GM23338 (cell line): ENCODE data around the gene LLGL2. TPM values are rescaled to one million over a fixed set of nuclear protein-coding genes. Genes with fewer than 3 reads are reported as not detected.

Experiments used
- ATAC-seq: fragments of 200-7000 bp; cut with Tn5 transposase; 3 replicates; pipeline ENCODE4 v1.9.1; 2020
- DNase-seq: peaks from one replicate; pipeline ENCODE4 v3.0.0-alpha.2; 2015; ENCODE audit warnings: low spot score
- H2AFZ ChIP-seq: fragments of 200-600 bp; sonication (generic); 2 replicates; pipeline ENCODE4 v1.8.0; 2016; ENCODE audit warnings: antibody characterized with exemption, mild to moderate bottlenecking, moderate library complexity
- H3F3A ChIP-seq: fragments of 200-600 bp; sonication (generic); replicated peaks from 2 replicates; pipeline ENCODE4 v1.8.0; 2017; ENCODE audit warnings: antibody characterized with exemption, mixed run types, low read depth
- H3K27ac ChIP-seq: fragments of 200-600 bp; sonication (generic); 2 replicates; pipeline ENCODE4 v1.6.1; 2016; ENCODE audit warnings: low read depth
- H3K27me3 ChIP-seq: fragments of 200-600 bp; sonication (generic); 2 replicates; pipeline ENCODE4 v1.8.0; 2016; ENCODE audit warnings: mild to moderate bottlenecking, mixed run types, moderate library complexity; ENCODE audit not compliant: insufficient read depth
- H3K36me3 ChIP-seq: fragments of 200-600 bp; sonication (generic); 2 replicates; pipeline ENCODE4 v1.8.0; 2016; ENCODE audit warnings: mild to moderate bottlenecking; ENCODE audit not compliant: insufficient read depth
- H3K4me1 ChIP-seq: fragments of 200-600 bp; sonication (generic); 2 replicates; pipeline ENCODE4 v1.8.0; 2016; ENCODE audit warnings: mild to moderate bottlenecking, moderate library complexity; ENCODE audit not compliant: insufficient read depth
- H3K4me2 ChIP-seq: fragments of 200-600 bp; sonication (generic); 2 replicates; pipeline ENCODE4 v1.7.1; 2017; ENCODE audit warnings: mixed run types
- H3K4me3 ChIP-seq: fragments of 200-600 bp; sonication (generic); 2 replicates; pipeline ENCODE4 v1.6.1; 2016; ENCODE audit warnings: mixed run types
- H3K79me2 ChIP-seq: fragments of 200-600 bp; sonication (generic); replicated peaks from 2 replicates; pipeline ENCODE4 v1.8.0; 2017; ENCODE audit warnings: mild to moderate bottlenecking; ENCODE audit not compliant: insufficient read depth
- H3K9me2 ChIP-seq: fragments of 200-600 bp; sonication (generic); 2 replicates; pipeline ENCODE4 v1.8.0; 2017; ENCODE audit not compliant: insufficient read depth
- H4K20me1 ChIP-seq: fragments of 200-600 bp; sonication (generic); replicated peaks from 2 replicates; pipeline ENCODE4 v1.8.0; 2017; ENCODE audit warnings: mild to moderate bottlenecking; ENCODE audit not compliant: insufficient read depth
- H3K27ac Mint-ChIP-seq: 2 replicates; pipeline ENCODE4 v1.8.0; 2020; ENCODE audit warnings: inconsistent platforms, mild to moderate bottlenecking, moderate library complexity, mixed read lengths
- H3K27me3 Mint-ChIP-seq: 3 replicates; pipeline ENCODE4 v1.8.0; 2022; ENCODE audit warnings: low read depth, mild to moderate bottlenecking, moderate library complexity, mixed read lengths, inconsistent platforms; ENCODE audit not compliant: insufficient read depth, poor library complexity
- H3K36me3 Mint-ChIP-seq: 3 replicates; pipeline ENCODE4 v1.8.0; 2021; ENCODE audit warnings: low read depth, mild to moderate bottlenecking, inconsistent platforms, moderate library complexity, mixed read lengths
- H3K4me1 Mint-ChIP-seq: 3 replicates; pipeline ENCODE4 v1.8.0; 2020; ENCODE audit warnings: mild to moderate bottlenecking, inconsistent platforms, mixed read lengths
- H3K4me3 Mint-ChIP-seq: 3 replicates; pipeline ENCODE4 v1.8.0; 2021; ENCODE audit warnings: moderate library complexity, mild to moderate bottlenecking, inconsistent platforms, mixed read lengths
- H3K9me3 Mint-ChIP-seq: 3 replicates; pipeline ENCODE4 v1.8.0; 2020; ENCODE audit warnings: moderate library complexity, mild to moderate bottlenecking, inconsistent platforms, mixed read lengths
- EZH2phosphoT487 ChIP-seq: fragments of 200-600 bp; sonication (generic); IDR thresholded peaks from one replicate; pipeline ENCODE4 v1.8.1; 2018; ENCODE audit warnings: antibody characterized with exemption; ENCODE audit not compliant: unreplicated experiment
- JUNB ChIP-seq: IDR thresholded peaks from one replicate; pipeline ENCODE4 v1.6.1; 2016; ENCODE audit warnings: antibody characterized with exemption; ENCODE audit not compliant: unreplicated experiment
- NANOG ChIP-seq: IDR thresholded peaks from 2 replicates; pipeline ENCODE4 v1.6.1; 2016; ENCODE audit warnings: antibody characterized with exemption, borderline replicate concordance
- POLR2AphosphoS5 ChIP-seq: IDR thresholded peaks from 2 replicates; pipeline ENCODE4 v1.6.1; 2016; ENCODE audit warnings: antibody characterized with exemption, low read depth
- STAT1 ChIP-seq: IDR thresholded peaks from one replicate; pipeline ENCODE4 v1.6.1; 2016; ENCODE audit warnings: antibody characterized with exemption; ENCODE audit not compliant: unreplicated experiment
- ZNF114 ChIP-seq: fragments of 250-450 bp; sonication (Bioruptor Pico); IDR thresholded peaks from 2 replicates; pipeline ENCODE4 v1.5.0; 2020; ENCODE audit warnings: mild to moderate bottlenecking, moderate library complexity
- ZNF331 ChIP-seq: fragments of 250-450 bp; sonication (Bioruptor Pico); IDR thresholded peaks from 2 replicates; pipeline ENCODE4 v1.5.0; 2020; ENCODE audit warnings: low read depth, mild to moderate bottlenecking, moderate library complexity
- polyA plus RNA-seq: library from polyadenylated mRNA; unstranded; fragments of >200 nt; fragmentation: Nextera tagmentation; extraction: Ambion mirVana; gene quantifications from 2 replicates; pipeline ENCODE4 v1.2.1, GENCODE V29; 2016
- total RNA-seq: library from RNA; depleted of rRNA; stranded (reverse); fragments of >200 nt; shearing (Covaris generic); gene quantifications from 2 replicates; pipeline ENCODE4 v1.2.3, GENCODE V29; 2014
- TF ChIP-seq, protein P1 (sequence below): IDR thresholded peaks from one replicate; pipeline ENCODE4 v1.6.1; 2018; ENCODE audit warnings: antibody characterized with exemption; ENCODE audit not compliant: unreplicated experiment
- TF ChIP-seq, protein P2 (sequence below): fragments of 250-450 bp; sonication (Bioruptor Pico); IDR thresholded peaks from 2 replicates; pipeline ENCODE4 v1.5.0; 2020; ENCODE audit warnings: mild to moderate bottlenecking, moderate library complexity

LLGL2 gene
- total and polyA plus RNA-seq, 2 experiments from 2014 or later, result 62.5 to 78.5 TPM

DNA sequence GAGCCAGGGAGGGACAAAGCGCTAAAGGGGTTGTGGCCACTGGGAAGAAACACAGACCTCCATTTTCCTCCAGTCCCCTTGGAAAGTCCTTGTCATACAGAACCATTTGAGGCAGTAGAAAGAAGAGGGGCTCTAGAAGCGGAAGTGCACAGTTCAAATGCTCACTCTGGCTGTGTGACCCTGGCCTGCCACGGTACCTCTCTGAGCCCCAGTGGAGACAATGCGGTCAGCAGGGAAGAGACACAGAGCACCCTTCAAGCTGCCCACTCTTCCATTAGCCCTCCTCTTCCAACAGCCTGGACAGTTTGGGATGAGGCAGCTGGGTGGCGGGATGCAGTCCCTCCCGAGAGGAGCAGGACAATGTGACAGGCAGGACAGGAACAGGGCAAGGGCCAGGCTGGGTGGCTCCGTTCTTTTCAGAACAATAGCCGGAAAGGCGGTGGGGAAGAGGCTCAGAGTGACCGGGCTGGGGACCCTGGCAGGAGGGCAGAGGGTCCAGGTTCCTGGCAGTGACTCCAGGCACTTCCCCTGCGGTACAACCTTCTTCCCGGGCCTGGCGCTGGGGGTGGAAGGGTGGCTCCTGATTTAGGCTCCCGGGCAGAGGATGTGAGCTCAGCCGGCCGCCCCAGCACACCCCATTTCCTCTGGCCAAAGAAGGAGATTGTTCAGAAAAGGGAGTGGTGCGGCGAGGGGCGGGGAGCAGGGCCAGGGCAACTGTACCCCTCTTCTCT lies 15.8 kb upstream of the LLGL2 start:
- Histone ChIP-seq H3K79me2 (peaks cover 24% of the 10 kb centered on the region), H3K36me3 (no peaks in the 10 kb centered on the region), H2AFZ (no peak overlapping the region), H3K9me2 (no peaks in the 10 kb centered on the region), H3K4me2 (no peak overlapping the region), H3F3A (no peaks in the 10 kb centered on the region), H3K4me1 (no peaks in the 10 kb centered on the region), H4K20me1 (no peaks in the 10 kb centered on the region; the same call in 1 of the 2 replicates), H3K4me3 (no peak overlapping the region), H3K27ac (no peak overlapping the region), H3K27me3 (no peaks in the 10 kb centered on the region)
- TF ChIP-seq, protein P1, sequence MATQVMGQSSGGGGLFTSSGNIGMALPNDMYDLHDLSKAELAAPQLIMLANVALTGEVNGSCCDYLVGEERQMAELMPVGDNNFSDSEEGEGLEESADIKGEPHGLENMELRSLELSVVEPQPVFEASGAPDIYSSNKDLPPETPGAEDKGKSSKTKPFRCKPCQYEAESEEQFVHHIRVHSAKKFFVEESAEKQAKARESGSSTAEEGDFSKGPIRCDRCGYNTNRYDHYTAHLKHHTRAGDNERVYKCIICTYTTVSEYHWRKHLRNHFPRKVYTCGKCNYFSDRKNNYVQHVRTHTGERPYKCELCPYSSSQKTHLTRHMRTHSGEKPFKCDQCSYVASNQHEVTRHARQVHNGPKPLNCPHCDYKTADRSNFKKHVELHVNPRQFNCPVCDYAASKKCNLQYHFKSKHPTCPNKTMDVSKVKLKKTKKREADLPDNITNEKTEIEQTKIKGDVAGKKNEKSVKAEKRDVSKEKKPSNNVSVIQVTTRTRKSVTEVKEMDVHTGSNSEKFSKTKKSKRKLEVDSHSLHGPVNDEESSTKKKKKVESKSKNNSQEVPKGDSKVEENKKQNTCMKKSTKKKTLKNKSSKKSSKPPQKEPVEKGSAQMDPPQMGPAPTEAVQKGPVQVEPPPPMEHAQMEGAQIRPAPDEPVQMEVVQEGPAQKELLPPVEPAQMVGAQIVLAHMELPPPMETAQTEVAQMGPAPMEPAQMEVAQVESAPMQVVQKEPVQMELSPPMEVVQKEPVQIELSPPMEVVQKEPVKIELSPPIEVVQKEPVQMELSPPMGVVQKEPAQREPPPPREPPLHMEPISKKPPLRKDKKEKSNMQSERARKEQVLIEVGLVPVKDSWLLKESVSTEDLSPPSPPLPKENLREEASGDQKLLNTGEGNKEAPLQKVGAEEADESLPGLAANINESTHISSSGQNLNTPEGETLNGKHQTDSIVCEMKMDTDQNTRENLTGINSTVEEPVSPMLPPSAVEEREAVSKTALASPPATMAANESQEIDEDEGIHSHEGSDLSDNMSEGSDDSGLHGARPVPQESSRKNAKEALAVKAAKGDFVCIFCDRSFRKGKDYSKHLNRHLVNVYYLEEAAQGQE, result no peak
- Mint-ChIP-seq H3K9me3 (no peaks in the 10 kb centered on the region), H3K4me1 (peaks cover 9% of the 10 kb centered on the region), H3K27me3 (peaks cover 9% of the 10 kb centered on the region), H3K4me3 (no peak overlapping the region), H3K27ac (no peak overlapping the region; the same call in 1 of the 2 replicates), H3K36me3 (peaks cover 17% of the 10 kb centered on the region)
- no peak for ATAC-seq
- no peak for DNase-seq

DNA sequence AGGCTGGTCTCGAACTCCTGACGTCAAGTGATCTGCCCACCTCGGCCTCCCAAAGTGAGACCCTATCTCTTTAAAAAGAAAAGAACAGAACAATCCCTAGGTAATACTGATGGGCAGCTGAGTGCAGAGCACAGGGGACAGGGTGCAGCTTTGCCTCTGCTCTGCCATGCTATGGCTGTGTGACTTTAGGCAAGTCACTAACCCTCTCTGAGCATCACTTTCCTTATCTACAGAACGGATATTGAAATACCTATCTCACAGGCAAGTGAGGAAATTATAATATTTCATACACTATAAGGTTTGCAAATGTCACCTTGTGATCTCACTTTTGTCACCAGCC lies 14.3 kb upstream of the LLGL2 start:
- H3K79me2 ChIP-seq, result peaks cover 24% of the 10 kb centered on the region
- H3K4me1 ChIP-seq, result no peaks in the 10 kb centered on the region
- TF ChIP-seq ZNF331, result no peak
- no peak for TF ChIP-seq JUNB
- TF ChIP-seq, protein P2, sequence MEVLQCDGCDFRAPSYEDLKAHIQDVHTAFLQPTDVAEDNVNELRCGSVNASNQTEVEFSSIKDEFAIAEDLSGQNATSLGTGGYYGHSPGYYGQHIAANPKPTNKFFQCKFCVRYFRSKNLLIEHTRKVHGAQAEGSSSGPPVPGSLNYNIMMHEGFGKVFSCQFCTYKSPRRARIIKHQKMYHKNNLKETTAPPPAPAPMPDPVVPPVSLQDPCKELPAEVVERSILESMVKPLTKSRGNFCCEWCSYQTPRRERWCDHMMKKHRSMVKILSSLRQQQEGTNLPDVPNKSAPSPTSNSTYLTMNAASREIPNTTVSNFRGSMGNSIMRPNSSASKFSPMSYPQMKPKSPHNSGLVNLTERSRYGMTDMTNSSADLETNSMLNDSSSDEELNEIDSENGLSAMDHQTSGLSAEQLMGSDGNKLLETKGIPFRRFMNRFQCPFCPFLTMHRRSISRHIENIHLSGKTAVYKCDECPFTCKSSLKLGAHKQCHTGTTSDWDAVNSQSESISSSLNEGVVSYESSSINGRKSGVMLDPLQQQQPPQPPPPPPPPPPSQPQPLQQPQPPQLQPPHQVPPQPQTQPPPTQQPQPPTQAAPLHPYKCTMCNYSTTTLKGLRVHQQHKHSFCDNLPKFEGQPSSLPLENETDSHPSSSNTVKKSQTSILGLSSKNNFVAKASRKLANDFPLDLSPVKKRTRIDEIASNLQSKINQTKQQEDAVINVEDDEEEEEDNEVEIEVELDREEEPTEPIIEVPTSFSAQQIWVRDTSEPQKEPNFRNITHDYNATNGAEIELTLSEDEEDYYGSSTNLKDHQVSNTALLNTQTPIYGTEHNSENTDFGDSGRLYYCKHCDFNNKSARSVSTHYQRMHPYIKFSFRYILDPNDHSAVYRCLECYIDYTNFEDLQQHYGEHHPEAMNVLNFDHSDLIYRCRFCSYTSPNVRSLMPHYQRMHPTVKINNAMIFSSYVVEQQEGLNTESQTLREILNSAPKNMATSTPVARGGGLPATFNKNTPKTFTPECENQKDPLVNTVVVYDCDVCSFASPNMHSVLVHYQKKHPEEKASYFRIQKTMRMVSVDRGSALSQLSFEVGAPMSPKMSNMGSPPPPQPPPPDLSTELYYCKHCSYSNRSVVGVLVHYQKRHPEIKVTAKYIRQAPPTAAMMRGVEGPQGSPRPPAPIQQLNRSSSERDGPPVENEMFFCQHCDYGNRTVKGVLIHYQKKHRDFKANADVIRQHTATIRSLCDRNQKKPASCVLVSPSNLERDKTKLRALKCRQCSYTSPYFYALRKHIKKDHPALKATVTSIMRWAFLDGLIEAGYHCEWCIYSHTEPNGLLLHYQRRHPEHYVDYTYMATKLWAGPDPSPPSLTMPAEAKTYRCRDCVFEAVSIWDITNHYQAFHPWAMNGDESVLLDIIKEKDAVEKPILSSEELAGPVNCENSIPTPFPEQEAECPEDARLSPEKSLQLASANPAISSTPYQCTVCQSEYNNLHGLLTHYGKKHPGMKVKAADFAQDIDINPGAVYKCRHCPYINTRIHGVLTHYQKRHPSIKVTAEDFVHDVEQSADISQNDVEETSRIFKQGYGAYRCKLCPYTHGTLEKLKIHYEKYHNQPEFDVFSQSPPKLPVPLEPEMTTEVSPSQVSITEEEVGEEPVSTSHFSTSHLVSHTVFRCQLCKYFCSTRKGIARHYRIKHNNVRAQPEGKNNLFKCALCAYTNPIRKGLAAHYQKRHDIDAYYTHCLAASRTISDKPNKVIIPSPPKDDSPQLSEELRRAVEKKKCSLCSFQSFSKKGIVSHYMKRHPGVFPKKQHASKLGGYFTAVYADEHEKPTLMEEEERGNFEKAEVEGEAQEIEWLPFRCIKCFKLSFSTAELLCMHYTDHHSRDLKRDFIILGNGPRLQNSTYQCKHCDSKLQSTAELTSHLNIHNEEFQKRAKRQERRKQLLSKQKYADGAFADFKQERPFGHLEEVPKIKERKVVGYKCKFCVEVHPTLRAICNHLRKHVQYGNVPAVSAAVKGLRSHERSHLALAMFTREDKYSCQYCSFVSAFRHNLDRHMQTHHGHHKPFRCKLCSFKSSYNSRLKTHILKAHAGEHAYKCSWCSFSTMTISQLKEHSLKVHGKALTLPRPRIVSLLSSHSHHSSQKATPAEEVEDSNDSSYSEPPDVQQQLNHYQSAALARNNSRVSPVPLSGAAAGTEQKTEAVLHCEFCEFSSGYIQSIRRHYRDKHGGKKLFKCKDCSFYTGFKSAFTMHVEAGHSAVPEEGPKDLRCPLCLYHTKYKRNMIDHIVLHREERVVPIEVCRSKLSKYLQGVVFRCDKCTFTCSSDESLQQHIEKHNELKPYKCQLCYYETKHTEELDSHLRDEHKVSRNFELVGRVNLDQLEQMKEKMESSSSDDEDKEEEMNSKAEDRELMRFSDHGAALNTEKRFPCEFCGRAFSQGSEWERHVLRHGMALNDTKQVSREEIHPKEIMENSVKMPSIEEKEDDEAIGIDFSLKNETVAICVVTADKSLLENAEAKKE (CRISPR knock-in tag), result no peak
- no peak for TF ChIP-seq STAT1
- TF ChIP-seq EZH2phosphoT487, result no peak
- TF ChIP-seq POLR2AphosphoS5, result no peak
- TF ChIP-seq ZNF114 (CRISPR knock-in tag), result no peak
- TF ChIP-seq NANOG, result no peak

More for the DNA sequence above, 14.3 kb upstream of the LLGL2 start:
- Histone ChIP-seq H2AFZ (no peak overlapping the region), H4K20me1 (no peaks in the 10 kb centered on the region; the same call in 1 of the 2 replicates), H3K4me3 (no peak overlapping the region), H3K9me2 (no peaks in the 10 kb centered on the region), H3K27ac (no peak overlapping the region), H3K27me3 (no peaks in the 10 kb centered on the region), H3F3A (no peaks in the 10 kb centered on the region), H3K4me2 (no peak overlapping the region), H3K36me3 (no peaks in the 10 kb centered on the region)
- H3K4me3 Mint-ChIP-seq, result no peak overlapping the region
- peaks cover 7% of the 10 kb centered on the region for H3K36me3 Mint-ChIP-seq
- peaks cover 6% of the 10 kb centered on the region for H3K27me3 Mint-ChIP-seq
- H3K9me3 Mint-ChIP-seq, result no peaks in the 10 kb centered on the region
- DNase-seq, result no peak
- no peak for ATAC-seq
- H3K27ac Mint-ChIP-seq, result no peak overlapping the region
- peaks cover 9% of the 10 kb centered on the region; the same call in 2 of the 3 replicates for H3K4me1 Mint-ChIP-seq
